Stimulated activated CD4-positive, alpha-beta T cell treated with anti-CD3 and anti-CD28 coated beads, Interleukin-12 subunit alpha, Interleukin-12 subunit beta, amount 100 ng/mL, for 24 hours (primary cell): Measurements from ENCODE around the gene CTR9.
"Not testable (repeated sequence)": the region's sequence is repeated elsewhere in the genome, so short reads cannot be mapped to it uniquely, and the experiment has no call there.

Experiments
- DNase-seq, 2 experiments: peaks; one replicate each; pipeline ENCODE4 v3.0.0-alpha.2; 2020; ENCODE audit warnings: low read depth in 2 of 2

The CTR9 gene

GRCh38 chr11:10822491-10822890 lies 71.4 kb downstream of the CTR9 start:
- not testable (repeated sequence) for DNase-seq

- no peak for DNase-seq
These were observed 72.1 kb downstream of the CTR9 start for GRCh38 chr11:10823152-10823579.

- no peak for DNase-seq
These were observed 73.8 kb downstream of the CTR9 start for GRCh38 chr11:10824888-10825287.

DNA sequence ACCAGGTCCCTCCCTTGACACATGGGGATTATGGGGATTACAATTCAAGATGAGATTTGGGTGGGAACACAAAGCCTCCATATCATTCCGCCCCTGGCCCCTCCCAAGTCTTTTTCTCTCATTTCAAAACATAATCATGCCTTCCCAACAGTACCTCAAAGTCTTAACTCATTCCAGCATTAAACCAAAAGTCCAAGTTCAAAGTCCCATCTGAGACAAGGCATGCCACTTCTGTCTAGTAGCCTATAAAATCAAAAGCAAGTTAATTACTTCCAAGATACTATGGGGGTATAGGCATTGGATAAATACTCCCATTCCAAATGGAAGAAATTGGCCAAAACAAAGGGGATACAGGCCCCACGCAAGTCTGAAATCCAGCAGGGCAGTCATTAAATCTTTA lies 77.4 kb downstream of the CTR9 start:
- no peak for DNase-seq

DNA sequence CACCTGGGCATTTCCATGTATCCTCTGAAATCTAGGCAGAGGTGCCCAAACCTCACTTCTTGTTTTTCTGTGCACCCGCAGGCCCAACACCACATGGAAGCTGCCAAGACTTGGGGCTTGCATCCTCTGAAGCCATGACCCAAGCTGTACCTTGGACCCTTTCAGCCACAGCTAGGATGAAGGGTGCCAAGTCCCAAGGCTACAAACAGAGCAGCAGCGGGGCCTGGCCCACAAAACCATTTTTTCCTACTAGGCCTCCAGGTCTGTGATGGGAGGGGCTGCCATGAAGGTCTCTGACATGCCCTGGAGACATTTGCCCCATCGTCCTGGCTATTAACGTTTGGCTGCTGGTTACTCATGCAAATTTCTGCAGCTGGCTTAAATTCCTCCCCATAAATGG lies 78.1 kb downstream of the CTR9 start:
- no peak for DNase-seq
